Tibial nerve (tissue), 3 donors: ENCODE measurements around the gene TNRC18.

Source experiments
- CTCF ChIP-seq, 5 experiments: fragments of 200-600 bp in 3 of 5; fragments of 450-650 bp in 2 of 5; sonication (generic) in 3 of 5; IDR thresholded peaks; one replicate each; pipeline ENCODE4 v1.5.1; 2016 to 2019; ENCODE audit warnings: antibody characterized with exemption in 5 of 5, mild to moderate bottlenecking in 3 of 5, moderate library complexity in 2 of 5
- POLR2A ChIP-seq, 2 donors: fragments of 450-650 bp; IDR thresholded peaks; one replicate each; pipeline ENCODE4 v1.6.1; 2017; ENCODE audit warnings: antibody characterized with exemption in 2 of 2, mild to moderate bottlenecking in 2 of 2, moderate library complexity in 2 of 2

- TF ChIP-seq CTCF (IDR thresholded peaks at IDR 0.05) = no peak
- TF ChIP-seq POLR2A (IDR thresholded peaks at IDR 0.05) = no peak
These were observed 14.4 kb upstream of the TNRC18 start for GRCh38 chr7:5437987-5438386.
